ENCODE data around the gene ETV3L. TPM values are rescaled to one million over a fixed set of nuclear protein-coding genes. Genes with fewer than 3 reads are reported as not detected.
A peak's percentile ranks its signal among the peaks of the same experiment; 100 is the strongest.
"Not testable (repeated sequence)": the region's sequence is repeated elsewhere in the genome, so short reads cannot be mapped to it uniquely, and the experiment has no call there.

ETV3L gene
- polyA plus RNA-seq, 5 donors: 0.08 TPM; not detected in 4

DNA sequence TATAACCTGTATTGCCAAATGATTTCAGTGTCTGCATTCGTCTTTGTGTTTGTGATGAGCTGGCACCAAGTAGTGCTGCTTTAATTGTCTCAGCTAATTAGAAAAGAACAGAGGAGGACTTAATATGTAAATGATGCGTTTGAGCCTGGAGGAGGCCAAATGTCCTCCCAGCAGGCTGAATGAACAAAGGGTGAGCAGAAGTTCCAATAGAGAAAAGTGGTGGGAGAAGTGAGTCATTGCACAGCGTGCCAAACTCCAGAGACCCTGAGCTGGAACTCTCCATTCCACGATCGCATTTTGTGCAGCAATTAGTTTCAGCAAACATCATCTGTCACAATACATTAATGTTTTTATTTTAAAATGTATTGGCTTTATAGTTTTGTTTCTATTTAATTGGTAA, 17.9 kb downstream of the ETV3L start:
- DNase-seq: no peak

DNA sequence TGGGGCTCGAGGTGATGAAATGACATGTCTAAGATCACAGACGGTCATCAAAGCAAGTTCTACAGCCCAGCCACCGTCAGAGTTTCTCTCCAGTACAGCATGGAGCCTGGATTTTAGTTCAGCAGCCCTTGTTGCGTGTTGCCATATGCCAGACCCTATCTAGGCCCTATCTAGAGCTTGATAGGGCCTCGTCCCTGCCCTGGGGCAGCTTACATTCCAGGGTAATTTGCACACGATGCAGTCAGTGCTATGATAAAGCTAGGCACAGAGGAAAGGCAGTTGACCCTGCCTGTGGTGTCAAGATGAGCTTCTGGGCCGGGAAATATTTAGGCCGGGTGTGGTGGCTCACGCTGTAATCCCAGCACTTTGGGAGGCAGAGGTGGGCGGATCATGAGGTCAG, 18.9 kb downstream of the ETV3L start:
- no peak for DNase-seq

DNA sequence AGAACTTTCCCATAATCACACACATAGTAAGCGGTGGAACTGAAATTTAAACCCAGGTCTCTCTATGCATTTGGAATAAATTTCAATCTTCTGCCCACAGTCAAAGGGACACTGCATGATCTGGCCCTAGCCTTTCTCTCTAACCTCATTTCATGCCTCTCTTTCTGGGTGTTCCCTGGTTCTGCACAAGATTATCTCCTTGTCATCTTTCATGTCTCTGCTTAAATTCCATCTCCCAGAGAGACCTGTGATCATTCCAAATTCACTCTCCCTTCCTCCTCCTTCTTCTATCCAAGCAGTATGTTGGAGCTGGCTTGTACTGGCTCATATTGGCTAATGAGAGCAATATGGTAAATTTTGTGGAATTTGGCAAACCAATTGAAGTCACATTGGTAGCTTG, 22.2 kb downstream of the ETV3L start:
- DNase-seq: no peak

DNA sequence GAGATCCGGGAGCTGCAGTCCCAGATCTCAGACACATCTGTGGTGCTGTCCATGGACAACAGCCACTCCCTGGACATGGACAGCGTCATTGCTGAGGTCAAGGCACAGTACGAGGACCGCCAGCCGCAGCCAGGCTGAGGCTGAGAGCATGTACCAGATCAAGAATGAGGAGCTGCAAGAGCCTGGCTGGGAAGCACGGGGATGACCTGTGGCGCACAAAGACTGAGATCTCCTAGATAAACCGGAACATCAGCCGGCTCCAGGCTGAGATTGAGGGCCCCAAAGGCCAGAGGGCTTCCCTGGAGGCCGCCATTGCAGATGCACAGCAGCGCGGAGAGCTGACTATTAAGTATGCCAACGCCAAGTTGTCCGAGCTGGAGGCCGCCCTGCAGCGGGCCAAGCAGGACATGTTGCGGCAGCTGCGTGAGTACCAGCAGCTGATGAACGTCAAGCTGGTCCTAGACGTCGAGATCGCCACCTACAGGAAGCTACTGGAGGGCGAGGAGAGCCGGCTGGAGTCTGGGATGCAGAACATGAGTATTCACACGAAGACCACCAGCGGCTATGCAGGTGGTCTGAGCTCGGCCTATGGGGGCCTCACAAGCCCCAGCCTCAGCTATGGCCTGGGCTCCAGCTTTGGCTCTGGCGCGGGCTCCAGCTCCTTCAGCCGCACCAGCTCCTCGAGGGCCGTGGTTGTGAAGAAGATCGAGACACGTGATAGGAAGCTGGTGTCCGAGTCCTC, 25.5 kb downstream of the ETV3L start:
- DNase-seq: peak; percentile 28 to 60

DNA sequence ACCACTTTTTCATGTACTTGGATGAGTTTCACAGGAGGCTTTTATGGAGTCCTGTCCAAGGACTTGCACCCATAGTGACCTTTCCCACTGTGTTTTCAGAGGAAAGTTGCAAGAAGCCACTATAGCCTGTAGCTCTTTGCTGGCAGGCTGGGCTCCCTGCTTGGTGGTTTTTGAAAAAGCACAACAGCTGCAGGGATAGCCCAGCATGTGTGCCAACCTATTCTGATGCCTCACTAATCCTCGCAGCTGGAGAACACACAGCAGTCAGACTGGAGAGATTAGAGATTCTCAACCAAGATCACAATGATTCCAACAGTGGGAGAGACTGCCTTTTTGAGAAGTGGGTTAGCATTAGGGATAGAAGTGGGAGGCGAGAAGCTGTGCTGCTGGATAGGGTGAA, 30.0 kb downstream of the ETV3L start:
- no peak for DNase-seq

DNA sequence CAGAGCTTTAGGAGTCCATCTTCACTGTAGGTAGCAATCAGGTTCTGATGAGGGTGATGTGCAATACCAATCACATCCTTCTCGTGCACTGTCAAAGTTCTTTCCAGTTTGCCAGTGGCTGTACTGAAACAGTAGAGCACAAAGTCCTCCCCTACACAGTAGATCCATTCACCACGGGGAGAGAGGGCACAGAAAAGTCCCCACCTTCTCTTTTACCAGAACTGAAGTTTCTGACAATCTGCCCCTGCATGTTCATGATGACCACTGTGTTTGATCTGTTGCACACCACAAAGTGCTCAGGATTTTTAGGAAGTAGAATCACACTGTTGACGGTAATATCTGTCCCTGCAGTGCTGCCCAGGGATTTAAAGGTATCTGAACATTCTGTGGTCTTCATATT, 40.4 kb downstream of the ETV3L start:
- DNase-seq: not testable (repeated sequence)

DNA sequence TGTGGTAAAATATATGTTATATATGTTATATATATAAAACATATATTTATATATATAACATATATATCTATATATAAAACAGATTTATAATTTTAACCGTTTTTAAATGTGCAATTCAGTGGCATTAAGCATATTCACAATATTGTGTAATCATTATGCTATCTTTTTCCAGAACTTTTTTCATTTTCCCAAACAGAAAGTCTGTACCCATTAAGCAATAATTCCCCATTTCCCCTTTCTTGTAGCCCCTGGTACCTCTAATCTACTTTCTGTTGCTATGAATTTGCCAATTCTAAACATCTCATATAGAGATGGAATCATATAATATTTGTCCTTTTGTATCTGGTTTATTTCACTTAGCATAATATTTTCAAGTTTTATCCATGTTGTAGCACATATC, 43.3 kb downstream of the ETV3L start:
- DNase-seq: no peak

DNA sequence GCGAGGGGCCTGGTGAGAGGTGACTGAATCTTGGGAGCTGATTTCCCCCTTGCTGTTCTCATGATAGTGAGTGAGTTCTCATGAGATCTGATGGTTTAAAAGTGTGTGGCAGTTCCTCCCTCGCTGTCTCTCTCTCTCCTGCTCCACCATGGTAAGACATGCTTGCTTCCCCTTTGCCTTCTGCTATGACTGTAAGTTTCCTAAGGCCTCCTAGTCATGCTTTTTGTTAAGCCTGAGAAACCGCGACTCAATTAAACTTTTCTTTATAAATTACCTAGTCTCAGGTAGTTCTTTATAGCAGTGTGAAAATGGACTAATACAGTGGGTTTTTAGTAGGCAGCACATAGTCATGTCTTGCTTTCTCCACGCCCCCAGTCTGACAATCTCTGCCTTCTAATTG, 43.9 kb downstream of the ETV3L start:
- not testable (repeated sequence) for DNase-seq

DNA sequence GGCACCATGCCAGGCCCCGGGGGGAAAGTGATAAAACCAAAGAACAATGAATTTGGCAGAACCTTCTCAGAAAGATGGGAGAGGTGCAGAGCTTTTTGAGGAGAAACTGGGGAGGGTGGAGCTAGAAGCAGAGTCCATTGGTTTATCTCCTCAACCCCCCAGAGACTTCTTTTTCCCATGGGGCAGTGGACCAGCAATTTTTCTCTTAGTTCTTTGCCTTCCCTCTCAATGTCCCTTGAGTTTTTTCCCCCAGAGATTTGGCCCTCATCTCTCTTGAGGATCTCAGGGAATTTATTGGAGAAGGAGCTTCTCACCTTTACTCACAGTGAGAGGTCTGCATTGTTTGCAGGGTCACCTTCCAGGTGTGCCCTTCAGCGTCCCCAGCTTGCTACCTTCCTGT, 48.8 kb downstream of the ETV3L start:
- DNase-seq: no peak

DNA sequence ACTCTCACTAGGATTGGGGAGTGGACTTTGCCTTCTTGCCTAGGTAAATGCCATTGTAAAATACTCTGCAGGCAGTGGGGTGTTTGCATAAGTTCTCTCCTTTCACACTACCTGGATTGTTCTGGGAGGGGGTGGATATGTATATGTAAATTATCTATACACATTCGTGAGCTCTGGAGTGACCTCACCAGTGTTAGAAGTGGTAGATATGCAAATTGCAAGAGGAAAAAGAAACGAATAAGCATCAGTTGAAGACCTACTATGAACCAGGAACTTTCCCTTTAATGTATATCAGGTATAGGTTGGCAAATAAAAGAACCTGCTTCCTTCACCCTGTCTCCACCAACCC, 52.6 kb downstream of the ETV3L start:
- DNase-seq: no peak

DNA sequence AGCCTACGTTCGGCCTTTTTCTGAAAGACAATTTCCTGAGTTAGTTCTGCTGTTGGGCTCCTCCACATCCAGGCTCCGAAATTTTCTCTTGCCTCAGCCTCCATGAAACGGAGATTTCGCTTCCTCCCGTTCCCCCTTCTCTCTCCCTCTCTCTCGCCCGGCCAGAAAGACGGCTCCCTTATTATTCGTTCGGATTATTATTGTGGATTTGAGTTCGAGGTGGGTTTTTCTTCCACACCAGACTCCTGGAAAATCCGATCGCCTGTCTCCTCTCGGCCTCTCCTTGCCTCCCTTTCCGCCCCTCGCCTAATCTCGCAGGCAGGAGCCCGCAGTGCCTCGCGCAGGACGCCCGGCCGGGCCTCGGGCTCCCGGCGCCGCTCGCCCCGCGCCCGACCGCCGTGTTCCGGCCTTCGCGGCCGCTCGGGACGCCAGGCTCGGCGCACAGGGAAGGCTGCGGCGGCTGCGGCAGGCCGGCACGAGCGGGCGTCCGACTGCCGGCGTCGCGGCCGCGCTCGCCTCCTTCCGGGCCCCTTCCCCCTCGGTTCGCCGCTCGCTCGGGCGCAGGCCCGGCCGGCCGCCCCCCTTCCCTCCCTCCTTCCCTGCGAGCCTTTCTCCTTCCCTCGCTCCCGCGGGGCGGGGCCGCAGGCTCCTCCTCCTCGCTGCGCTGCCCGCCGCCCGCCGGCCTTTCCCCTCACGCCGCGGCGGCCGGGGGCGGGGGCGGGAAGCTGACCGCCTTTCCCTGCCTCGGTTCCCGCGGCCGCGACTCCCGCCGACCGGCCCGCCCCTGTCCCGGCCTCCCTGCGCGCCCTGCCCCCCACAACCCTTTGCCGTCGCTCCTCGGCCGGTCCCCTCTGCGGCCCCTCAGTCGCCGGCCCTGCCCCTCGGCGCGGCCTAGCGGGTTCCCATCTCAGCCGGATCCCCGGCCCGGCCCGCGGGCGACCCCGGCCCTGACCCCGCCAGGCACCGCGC, 54.1 kb downstream of the ETV3L start, which contains the start of gene ARHGEF11:
ARHGEF11 (minus strand) TSS at position 493 of the 969 bp plus-strand sequence. CDS start 1,412 bp downstream, outside the sequence.
- peak; percentile 92 for DNase-seq

DNA sequence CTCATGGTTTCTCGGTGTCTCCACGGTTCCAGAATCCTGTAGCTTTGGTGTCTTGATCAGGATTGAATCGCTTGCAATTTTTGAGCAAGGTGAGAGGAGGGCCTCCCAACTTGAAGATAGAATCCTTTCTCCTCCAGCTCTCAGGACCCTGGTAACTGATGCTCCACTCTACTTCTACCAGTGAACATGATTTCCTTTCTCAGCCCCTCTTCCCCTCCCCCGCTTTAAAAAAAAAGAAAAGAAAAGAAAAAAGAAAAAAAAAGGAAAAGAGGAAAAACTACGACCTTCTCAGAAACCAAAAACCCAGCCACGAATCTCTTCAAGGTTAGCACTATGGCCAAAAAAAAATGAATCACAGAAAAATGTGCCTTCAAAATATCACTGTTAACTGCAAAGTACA, 55.3 kb downstream of the ETV3L start:
- DNase-seq: no peak

DNA sequence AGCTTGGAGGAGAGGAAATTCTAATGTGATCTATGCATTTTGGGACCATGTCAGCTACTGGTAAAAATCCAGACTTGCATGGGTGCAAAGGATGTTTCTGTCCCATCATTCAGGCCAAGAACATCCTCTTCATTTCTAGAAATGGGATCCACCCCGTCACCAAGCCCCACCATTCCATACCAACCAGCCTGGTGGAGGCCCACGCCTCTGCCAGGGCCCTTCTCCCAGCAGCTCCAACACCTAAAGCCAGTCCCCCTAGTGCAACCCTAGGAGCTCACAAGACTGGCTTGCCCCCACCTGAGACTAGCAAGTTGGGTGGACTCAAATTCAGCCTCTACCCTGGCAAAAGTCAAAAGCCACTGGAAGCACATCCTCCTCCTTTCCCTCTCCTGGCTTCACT, 55.9 kb downstream of the ETV3L start:
- no peak for DNase-seq

DNA sequence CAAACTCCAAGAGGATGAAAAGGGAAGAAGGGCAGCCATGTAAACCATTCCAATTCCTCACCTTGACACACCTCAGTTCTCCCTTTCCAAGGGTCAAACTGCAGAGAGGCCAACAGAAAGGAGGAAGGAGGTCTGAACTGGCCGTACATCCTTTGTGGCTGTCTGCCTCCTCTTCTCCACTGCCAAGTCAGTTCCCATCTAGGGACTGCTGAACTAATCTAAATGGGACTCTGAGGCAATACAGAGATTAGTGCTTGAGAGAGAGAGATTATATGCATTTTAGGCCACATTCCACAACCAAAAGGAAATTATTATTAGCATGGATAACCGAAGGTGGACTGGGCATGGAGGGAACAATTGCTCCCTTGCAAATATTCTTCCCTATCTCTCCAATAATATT, 56.8 kb downstream of the ETV3L start:
- DNase-seq: no peak

Other genes with a start within 250 kb of the ETV3L start
- under 1 TPM in 3 of 5 donors, not detected in 2; 0.03 to 0.12 (median 0.05) TPM for gene INSRR, start 240.7 kb downstream of the ETV3L start, polyA plus RNA-seq (ENCODE audit: insufficient read depth in 1 of 5, insufficient read length in 5 of 5, low replicate concordance in 1 of 5)
- gene NTRK1, start 238.9 kb downstream of the ETV3L start, polyA plus RNA-seq (ENCODE audit: insufficient read depth in 1 of 5, insufficient read length in 5 of 5, low replicate concordance in 1 of 5): under 1 TPM; 0.10 to 0.21 (median 0.18) TPM
- gene PEAR1, start 206.1 kb downstream of the ETV3L start, polyA plus RNA-seq (ENCODE audit: insufficient read depth in 1 of 5, insufficient read length in 5 of 5, low replicate concordance in 1 of 5): 10 to 100 TPM; 21.9 to 34.1 (median 27.9) TPM
- gene LRRC71, start 179.2 kb downstream of the ETV3L start, polyA plus RNA-seq (ENCODE audit: insufficient read depth in 1 of 5, insufficient read length in 5 of 5, low replicate concordance in 1 of 5): 1 to 10 TPM in 4 of 5 donors, under 1 TPM in 1; 0.81 to 5.6 (median 3.6) TPM
- gene ARHGEF11, start 54.1 kb downstream of the ETV3L start, polyA plus RNA-seq (ENCODE audit: insufficient read depth in 1 of 5, insufficient read length in 5 of 5, low replicate concordance in 1 of 5): 10 to 100 TPM; 29.6 to 40.2 (median 37.0) TPM
- gene ETV3, start 38.6 kb upstream of the ETV3L start, polyA plus RNA-seq (ENCODE audit: insufficient read depth in 1 of 5, insufficient read length in 5 of 5, low replicate concordance in 1 of 5): 10 to 100 TPM; 21.0 to 27.8 (median 22.5) TPM